DMS114 treated with DMSO at 0.1 percent for 48 hours (cell line): Measurements from ENCODE around the gene ACOT9.
"Not testable (repeated sequence)": the region's sequence is repeated elsewhere in the genome, so short reads cannot be mapped to it uniquely, and the experiment has no call there.

Experiments used
- DNase-seq: peaks from one replicate; lab custom pipeline; 2025; ENCODE audit not compliant: unreplicated experiment; lab: John Stamatoyannopoulos, UW

Gene ACOT9

GRCh38 chrX:23766650-23767551, 23.8 kb upstream of the ACOT9 start:
- no peak for DNase-seq

GRCh38 chrX:23765868-23766267, 22.8 kb upstream of the ACOT9 start:
- DNase-seq = no peak

GRCh38 chrX:23765449-23765848, 22.4 kb upstream of the ACOT9 start:
- DNase-seq = no peak

GRCh38 chrX:23764188-23764984, 21.3 kb upstream of the ACOT9 start:
- no peak for DNase-seq

GRCh38 chrX:23759821-23760220, 16.7 kb upstream of the ACOT9 start:
- no peak for DNase-seq

GRCh38 chrX:23756165-23756564, 13.1 kb upstream of the ACOT9 start:
- DNase-seq = no peak

- no peak for DNase-seq
Observed at GRCh38 chrX:23754664-23755063, 11.6 kb upstream of the ACOT9 start.

- no peak for DNase-seq
Observed at GRCh38 chrX:23752740-23753415, 9.8 kb upstream of the ACOT9 start.

- no peak for DNase-seq
Observed at GRCh38 chrX:23749576-23749975, 6.5 kb upstream of the ACOT9 start.

- DNase-seq = no peak
Observed at GRCh38 chrX:23749129-23749528, 6.1 kb upstream of the ACOT9 start.

GRCh38 chrX:23745786-23746185, 2.7 kb upstream of the ACOT9 start:
- DNase-seq = no peak

- DNase-seq = not testable (repeated sequence)
Observed at GRCh38 chrX:23743623-23743971, 521 bp upstream of the ACOT9 start.

- peak; percentile 40 for DNase-seq
Observed at GRCh38 chrX:23742174-23742696, 841 bp downstream of the ACOT9 start.

GRCh38 chrX:23737413-23737812, 5.7 kb downstream of the ACOT9 start:
- DNase-seq = no peak

- DNase-seq = no peak
Observed at GRCh38 chrX:23736030-23736429, 7.0 kb downstream of the ACOT9 start.

GRCh38 chrX:23732704-23733103, 10.4 kb downstream of the ACOT9 start:
- no peak for DNase-seq

- no peak for DNase-seq
Observed at GRCh38 chrX:23731951-23732350, 11.1 kb downstream of the ACOT9 start.

GRCh38 chrX:23729214-23729613, 13.9 kb downstream of the ACOT9 start:
- DNase-seq = no peak

- no peak for DNase-seq
Observed at GRCh38 chrX:23727206-23727605, 15.9 kb downstream of the ACOT9 start.

GRCh38 chrX:23726191-23726590, 16.9 kb downstream of the ACOT9 start:
- no peak for DNase-seq

- DNase-seq = no peak
Observed at GRCh38 chrX:23720117-23720677, 22.9 kb downstream of the ACOT9 start.
